B cell (primary cell): ENCODE measurements around the gene ATXN1. TPM values are rescaled to one million over a fixed set of nuclear protein-coding genes. Genes with fewer than 3 reads are reported as not detected.

ENCODE experiments used
- ATAC-seq: fragments of 200-7000 bp; cut with Tn5 transposase; one replicate; pipeline ENCODE4 v1.10.0; 2021; ENCODE audit warnings: low read depth, mild to moderate bottlenecking, moderate number of reproducible peaks, moderate library complexity
- CTCF ChIA-PET: fragments of 350-600 bp; sonication (Branson Sonifier 250); formaldehyde crosslinking; loops from one replicate; lab custom pipeline; 2021; ENCODE audit warnings: antibody characterized with exemption, inconsistent platforms; lab: Charles Lee
- POLR2A ChIA-PET: fragments of 350-600 bp; sonication (Branson Sonifier 250); formaldehyde crosslinking; loops from one replicate; lab custom pipeline; 2021; ENCODE audit warnings: antibody characterized with exemption; lab: Charles Lee
- DNase-seq: peaks from one replicate; pipeline ENCODE4 v3.0.0; 2013
- H2AFZ ChIP-seq: 2 replicates; pipeline ENCODE4 v1.6.1; 2012; ENCODE audit warnings: mild to moderate bottlenecking, low read depth, low read length; ENCODE audit not compliant: insufficient read depth, poor library complexity, severe bottlenecking
- H3K27ac ChIP-seq, 2 donors: 1 replicate in 1 of 2; 2 replicates in 1 of 2; pipeline ENCODE4 v1.5.1; 2012 to 2013; ENCODE audit warnings: low read length in 2 of 2, mild to moderate bottlenecking in 2 of 2, moderate library complexity in 1 of 2
- H3K27me3 ChIP-seq, 4 experiments: fragments of 200-600 bp in 1 of 4; sonication (generic) in 1 of 4; replicated peaks in 1 of 4; 1 replicate in 2 of 4; 2 replicates in 2 of 4; pipeline versions ENCODE4 v1.6.1 to v1.7.0; 2013 to 2016; ENCODE audit warnings: low read length in 3 of 4, mild to moderate bottlenecking in 2 of 4, mixed read lengths in 1 of 4, moderate library complexity in 1 of 4; ENCODE audit not compliant: insufficient read depth in 4 of 4, control insufficient read depth in 3 of 4; ENCODE audit errors: control extremely low read depth in 1 of 4
- H3K36me3 ChIP-seq, 2 experiments: replicated peaks in 1 of 2; 1 replicate in 1 of 2; 2 replicates in 1 of 2; pipeline versions ENCODE4 v1.6.1 to v1.7.1; 2013; ENCODE audit warnings: low read length in 1 of 2; ENCODE audit not compliant: insufficient read depth in 2 of 2, control insufficient read depth in 1 of 2; ENCODE audit errors: control extremely low read depth in 1 of 2, extremely low read depth in 1 of 2
- H3K4me1 ChIP-seq, 2 donors: fragments of 200-600 bp in 1 of 2; sonication (generic) in 1 of 2; 1 replicate in 1 of 2; 2 replicates in 1 of 2; pipeline versions ENCODE4 v1.5.1 to v1.6.1; 2013 to 2017; ENCODE audit warnings: low read length in 2 of 2; ENCODE audit not compliant: control insufficient read depth in 2 of 2, insufficient read depth in 2 of 2
- H3K4me2 ChIP-seq: replicated peaks from 2 replicates; pipeline ENCODE3; 2012; ENCODE audit warnings: mild to moderate bottlenecking, low read depth, low read length; ENCODE audit not compliant: poor library complexity, severe bottlenecking
- H3K4me3 ChIP-seq, 5 experiments: fragments of 200-600 bp in 1 of 5; sonication (generic) in 1 of 5; 1 replicate in 3 of 5; 2 replicates in 2 of 5; pipeline versions ENCODE4 v1.5.1 to v1.7.0; 2011 to 2016; ENCODE audit warnings: low read length in 4 of 5, mild to moderate bottlenecking in 4 of 5, low read depth in 2 of 5, control low read depth in 1 of 5, moderate library complexity in 1 of 5; ENCODE audit not compliant: insufficient read depth in 1 of 5; ENCODE audit errors: control extremely low read depth in 1 of 5, extremely low read depth in 1 of 5
- H3K79me2 ChIP-seq: fragments of 200-600 bp; sonication (generic); one replicate; pipeline ENCODE4 v1.6.0; 2016; ENCODE audit warnings: low read length; ENCODE audit not compliant: control insufficient read depth, insufficient read depth
- H3K9ac ChIP-seq: fragments of 200-600 bp; sonication (generic); 2 replicates; pipeline ENCODE4 v1.6.1; 2017; ENCODE audit warnings: mild to moderate bottlenecking, low read length, moderate library complexity
- H3K9me3 ChIP-seq, 3 donors: one replicate each; pipeline versions ENCODE4 v1.6.1 to v1.7.1; 2013; ENCODE audit warnings: low read length in 2 of 3; ENCODE audit not compliant: control insufficient read depth in 2 of 3, insufficient read depth in 1 of 3; ENCODE audit errors: control extremely low read depth in 1 of 3
- H4K20me1 ChIP-seq: 2 replicates; pipeline ENCODE4 v1.6.0; 2012; ENCODE audit warnings: mild to moderate bottlenecking, low read length; ENCODE audit not compliant: insufficient read depth, control insufficient read depth, poor library complexity, severe bottlenecking
- H3K27ac Mint-ChIP-seq: one replicate; pipeline ENCODE4 v1.8.0; 2021; ENCODE audit warnings: mixed read lengths
- H3K27me3 Mint-ChIP-seq: one replicate; pipeline ENCODE4 v1.8.0; 2021; ENCODE audit warnings: mixed read lengths
- H3K4me1 Mint-ChIP-seq: one replicate; pipeline ENCODE4 v1.8.0; 2021; ENCODE audit warnings: mixed read lengths
- H3K4me3 Mint-ChIP-seq: one replicate; pipeline ENCODE4 v1.8.0; 2021; ENCODE audit warnings: mixed read lengths
- H3K9me3 Mint-ChIP-seq: one replicate; pipeline ENCODE4 v1.8.0; 2022; ENCODE audit warnings: mixed read lengths; ENCODE audit not compliant: insufficient read depth
- CTCF ChIP-seq: fragments of 200-600 bp; IDR thresholded peaks from one replicate; pipeline ENCODE4 v1.8.0; 2022; ENCODE audit warnings: antibody characterized with exemption, mild to moderate bottlenecking
- EZH2 ChIP-seq: IDR thresholded peaks from 2 replicates; pipeline ENCODE4 v1.6.1; 2012; ENCODE audit warnings: borderline replicate concordance, low read depth, mild to moderate bottlenecking, moderate library complexity, low read length; ENCODE audit not compliant: insufficient read depth, poor library complexity, severe bottlenecking
- whole genome bisulfite sequencing: methylation state at CpG from one replicate; pipeline ENCODE4 v1.1.5; 2013; ENCODE audit warnings: missing lambda C conversion rate; ENCODE audit not compliant: insufficient coverage; 5-methylcytosine and 5-hydroxymethylcytosine counted together
- intact Hi-C: fragments of 100-400 bp; cut with micrococcal nuclease; formaldehyde crosslinking; loops from one replicate; pipeline ENCODE4 v1.10.0; 2022
- polyA plus RNA-seq: library from polyadenylated mRNA; depleted of rRNA; stranded (reverse); fragments of >200 nt; gene quantifications from 2 replicates; pipeline ENCODE4 v1.2.3, GENCODE V29; 2012
- total RNA-seq, 2 donors: library from RNA; stranded (reverse); fragments of 120-200 nt in 1 of 2; gene quantifications; 1 replicate in 1 of 2; 2 replicates in 1 of 2; pipeline versions ENCODE4 v1.2.3 to v1.2.4, GENCODE V29; 2013 to 2022

ATXN1 gene
- total and polyA plus RNA-seq, 2 donors (not counting 1 experiment from before 2014, with no cell fraction given), result 5.7 to 63.8 TPM

GRCh38 chr6:16400248-16400760 is 361.0 kb downstream of the ATXN1 start:
- no peak for TF ChIP-seq EZH2
- intact Hi-C loops, result no loop called here

GRCh38 chr6:16399695-16400094 is 361.6 kb downstream of the ATXN1 start:
- intact Hi-C loops, result no loop called here
- no peaks in the 10 kb centered on the region for H3K79me2 ChIP-seq
- H3K4me2 ChIP-seq, result no peak overlapping the region
- ChIA-PET CTCF (no interaction called here), POLR2A (interaction anchor here (0.6 kb wide), 1 partner anchor 298 kb away, joined by 3 read pairs; no protein-coding TSS in a partner anchor)
- peaks cover 0 to 6% of the 10 kb centered on the region in 2 donors for H3K4me1 ChIP-seq
- no peaks in the 10 kb centered on the region for H3K36me3 ChIP-seq
- H3K9me3 ChIP-seq, result no peaks in the 10 kb centered on the region
- ATAC-seq, result no peak
- DNase-seq, result no peak
- H3K27me3 Mint-ChIP-seq, result no peaks in the 10 kb centered on the region
- H3K9me3 Mint-ChIP-seq, result peaks cover 1% of the 10 kb centered on the region
- no peak overlapping the region for H3K9ac ChIP-seq
- peaks cover 11% of the 10 kb centered on the region for H3K4me1 Mint-ChIP-seq
- no peak overlapping the region for H3K4me3 ChIP-seq
- no peak overlapping the region for H3K4me3 Mint-ChIP-seq
- no peaks in the 10 kb centered on the region for H4K20me1 ChIP-seq
- WGBS, result 94% methylated on average over 4 of the region's 5 CpGs
- H2AFZ ChIP-seq, result no peak overlapping the region
- TF ChIP-seq EZH2 (no peak), CTCF (no peak)
- no peaks in the 10 kb centered on the region for H3K27me3 ChIP-seq
- no peak overlapping the region for H3K27ac Mint-ChIP-seq
- no peak overlapping the region for H3K27ac ChIP-seq

More at GRCh38 chr6:16400248-16400760, 361.0 kb downstream of the ATXN1 start:
- Mint-ChIP-seq H3K27ac (no peak overlapping the region), H3K4me3 (no peak overlapping the region), H3K27me3 (no peaks in the 10 kb centered on the region), H3K9me3 (peaks cover 1% of the 10 kb centered on the region), H3K4me1 (peaks cover 15% of the 10 kb centered on the region)
- H3K27me3 ChIP-seq, result no peaks in the 10 kb centered on the region
- H3K4me3 ChIP-seq, result no peak overlapping the region
- H3K4me2 ChIP-seq, result no peak overlapping the region
- ATAC-seq, result no peak
- no peaks in the 10 kb centered on the region for H4K20me1 ChIP-seq
- 95% methylated on average over 3 of the region's 3 CpGs for WGBS
- H3K4me1 ChIP-seq, result peaks cover 0 to 6% of the 10 kb centered on the region in 2 donors
- CTCF ChIA-PET, result interaction anchor here (0.9 kb wide), 1 partner anchor 9 kb away, joined by 4 read pairs; no protein-coding TSS in a partner anchor
- no peak overlapping the region for H3K27ac ChIP-seq
- no peaks in the 10 kb centered on the region for H3K36me3 ChIP-seq
- no peaks in the 10 kb centered on the region for H3K79me2 ChIP-seq
- no peak overlapping the region for H3K9ac ChIP-seq
- no peaks in the 10 kb centered on the region for H3K9me3 ChIP-seq
- DNase-seq, result no peak
- POLR2A ChIA-PET, result interaction anchor here (0.6 kb wide), 1 partner anchor 297 kb away, joined by 3 read pairs; no protein-coding TSS in a partner anchor
- H2AFZ ChIP-seq, result no peak overlapping the region
